GM18505 (cell line): ENCODE measurements around the gene ACAP1.
A peak's percentile ranks its signal among the peaks of the same experiment; 100 is the strongest.

ENCODE experiments used
- ATAC-seq: cut with Tn5 transposase; IDR thresholded peaks from one replicate; pipeline ENCODE4 v1.9.1; 2021; ENCODE audit not compliant: unreplicated experiment
- POLR2A ChIP-seq: IDR thresholded peaks from 4 replicates; pipeline ENCODE4 v1.6.1; 2011; ENCODE audit warnings: borderline replicate concordance; ENCODE audit not compliant: insufficient read depth, insufficient read length; ENCODE audit errors: extremely low read depth

Gene ACAP1

DNA sequence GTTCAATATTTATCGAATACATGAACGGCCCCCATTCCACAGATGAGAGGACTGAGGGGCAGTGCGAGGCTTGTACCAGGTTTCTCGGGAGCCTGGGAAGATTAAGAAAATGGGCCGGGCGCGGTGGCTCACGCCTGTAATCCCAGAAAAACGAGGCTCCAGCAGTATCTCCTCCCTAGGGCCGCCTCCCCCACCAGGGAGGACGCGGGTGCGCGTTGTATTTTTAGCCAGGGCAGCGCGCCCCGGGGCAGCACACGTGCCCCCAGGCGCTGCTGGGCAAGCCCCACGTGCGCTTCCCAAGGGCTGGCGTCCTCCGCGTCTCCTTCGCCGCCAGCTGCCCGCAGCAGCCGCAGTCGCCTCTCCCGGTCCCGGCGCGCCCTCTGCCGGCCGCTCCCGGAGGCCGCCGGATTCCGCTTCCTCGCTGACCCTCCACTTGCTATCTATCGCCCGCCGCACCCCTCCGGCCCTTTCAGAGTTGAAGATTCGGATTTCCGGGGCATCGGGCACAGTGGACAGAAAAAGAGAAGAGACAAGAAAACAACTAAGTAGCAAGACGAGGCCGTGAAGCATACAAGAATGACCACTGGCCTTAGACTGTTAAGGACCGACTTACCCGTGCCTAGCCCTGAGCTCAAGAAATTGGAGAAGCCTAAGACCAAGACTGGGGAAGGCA is 40.0 kb upstream of the ACAP1 start:
- ATAC-seq, result no peak
- TF ChIP-seq POLR2A, result no peak

GRCh38 chr17:7304179-7304578 is 32.1 kb upstream of the ACAP1 start:
- no peak for TF ChIP-seq POLR2A
- no peak for ATAC-seq

DNA sequence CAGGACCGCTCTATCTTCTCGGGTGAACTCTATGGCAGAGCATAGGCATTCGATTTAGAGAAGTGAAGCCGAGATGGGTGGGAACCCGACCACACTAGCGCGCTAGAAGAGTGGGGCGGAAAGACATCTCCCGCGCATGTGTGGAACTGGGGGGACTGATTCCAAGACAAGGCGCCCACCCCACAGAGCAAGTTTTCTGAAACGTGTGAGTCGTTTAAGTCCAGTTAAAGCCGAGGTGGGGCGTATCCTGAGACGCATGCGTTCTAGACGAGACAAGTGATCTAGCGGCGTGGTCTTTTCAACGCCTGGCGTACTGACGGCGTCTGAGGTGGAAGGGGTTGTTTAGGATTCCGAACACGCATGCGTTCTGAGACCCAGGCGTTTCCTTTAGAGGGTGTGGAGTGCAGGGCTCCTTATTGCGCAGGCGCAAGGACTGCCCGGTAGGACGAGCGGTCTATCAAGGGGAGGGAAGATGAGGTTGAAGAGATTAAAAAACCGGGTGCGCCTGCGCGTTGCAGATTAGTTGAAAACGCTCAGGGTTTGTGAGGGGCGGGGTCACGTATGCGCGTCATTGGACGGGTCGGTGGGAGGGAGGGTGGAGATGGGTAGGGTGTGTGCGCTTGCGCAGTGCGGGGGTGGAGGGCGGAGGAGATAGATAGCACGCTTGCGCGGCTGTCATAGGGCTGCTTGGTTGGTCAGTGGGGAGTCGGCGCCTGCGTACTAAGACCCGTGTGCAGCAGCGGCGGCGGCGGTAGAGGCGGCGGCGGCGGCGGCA is 29.2 kb upstream of the ACAP1 start, which contains the start of gene EIF5A:
TSS of gene EIF5A (plus strand) at position 718 of the 775 bp plus-strand sequence. CDS start 2,008 bp downstream, outside the sequence.
- TF ChIP-seq POLR2A, result peak; percentile 86
- peak; percentile 67 for ATAC-seq

DNA sequence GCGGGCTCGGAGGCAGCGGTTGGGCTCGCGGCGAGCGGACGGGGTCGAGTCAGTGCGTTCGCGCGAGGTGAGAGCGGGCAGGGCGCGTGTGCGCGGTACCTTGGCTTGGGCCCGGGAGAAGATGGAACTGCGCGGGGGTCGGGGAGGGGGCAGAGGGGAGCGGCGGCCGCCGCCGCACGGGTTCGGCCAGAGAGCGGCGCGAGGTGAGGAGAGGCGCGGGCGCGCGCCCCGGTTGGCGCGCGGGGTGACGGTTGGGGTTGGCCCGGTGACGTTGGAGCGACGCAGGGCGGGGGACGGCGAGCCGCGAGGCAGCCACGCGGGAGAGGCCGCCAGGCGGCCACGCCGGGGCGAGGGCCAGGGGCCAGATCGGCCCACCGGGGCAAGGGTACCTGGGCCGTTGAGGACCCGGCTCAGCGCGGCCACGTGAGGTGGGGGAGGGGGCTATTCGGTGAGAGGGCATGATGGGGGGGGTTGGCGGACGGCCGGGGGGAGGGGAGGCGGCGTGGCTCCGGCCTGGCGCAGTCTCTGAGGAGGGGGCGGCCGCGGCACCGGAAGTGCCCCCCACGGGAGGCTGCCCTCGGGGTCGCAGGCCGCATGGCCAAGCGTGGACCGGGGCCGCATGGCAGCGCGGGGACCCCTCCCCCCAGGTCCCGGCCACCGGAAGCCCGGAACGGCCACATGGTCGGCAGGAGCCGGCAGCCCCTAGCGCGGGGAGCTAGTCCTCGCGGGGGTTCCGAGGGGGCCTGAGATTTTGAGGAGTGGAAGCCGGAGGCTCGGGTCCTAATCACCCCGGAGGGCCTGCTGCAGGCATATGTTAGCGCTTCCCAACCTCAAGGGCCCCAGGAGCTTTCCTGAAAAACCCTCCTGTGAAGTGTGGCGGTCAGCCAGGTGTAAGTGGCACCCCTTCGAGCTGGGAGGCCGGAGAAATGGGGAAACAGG is 28.4 kb upstream of the ACAP1 start:
- peak; percentile 9 for ATAC-seq
- no peak for TF ChIP-seq POLR2A

GRCh38 chr17:7308625-7309433 is 27.5 kb upstream of the ACAP1 start:
- TF ChIP-seq POLR2A, result peak; percentile 57
- peak; percentile 17 for ATAC-seq

DNA sequence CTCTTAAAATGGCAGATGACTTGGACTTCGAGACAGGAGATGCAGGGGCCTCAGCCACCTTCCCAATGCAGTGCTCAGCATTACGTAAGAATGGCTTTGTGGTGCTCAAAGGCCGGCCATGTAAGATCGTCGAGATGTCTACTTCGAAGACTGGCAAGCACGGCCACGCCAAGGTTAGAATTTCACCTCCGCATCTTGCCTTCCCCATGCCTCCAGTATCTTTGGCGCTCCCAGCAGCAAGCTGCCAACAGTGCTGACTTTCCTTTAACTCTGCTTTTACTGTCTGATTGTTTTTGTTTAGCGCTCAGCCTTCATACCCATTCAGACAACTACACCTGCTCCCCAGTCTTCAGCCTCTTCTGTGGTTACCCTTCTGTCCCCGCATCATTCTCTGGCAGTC is 26.7 kb upstream of the ACAP1 start:
- TF ChIP-seq POLR2A, result no peak
- ATAC-seq, result no peak

DNA sequence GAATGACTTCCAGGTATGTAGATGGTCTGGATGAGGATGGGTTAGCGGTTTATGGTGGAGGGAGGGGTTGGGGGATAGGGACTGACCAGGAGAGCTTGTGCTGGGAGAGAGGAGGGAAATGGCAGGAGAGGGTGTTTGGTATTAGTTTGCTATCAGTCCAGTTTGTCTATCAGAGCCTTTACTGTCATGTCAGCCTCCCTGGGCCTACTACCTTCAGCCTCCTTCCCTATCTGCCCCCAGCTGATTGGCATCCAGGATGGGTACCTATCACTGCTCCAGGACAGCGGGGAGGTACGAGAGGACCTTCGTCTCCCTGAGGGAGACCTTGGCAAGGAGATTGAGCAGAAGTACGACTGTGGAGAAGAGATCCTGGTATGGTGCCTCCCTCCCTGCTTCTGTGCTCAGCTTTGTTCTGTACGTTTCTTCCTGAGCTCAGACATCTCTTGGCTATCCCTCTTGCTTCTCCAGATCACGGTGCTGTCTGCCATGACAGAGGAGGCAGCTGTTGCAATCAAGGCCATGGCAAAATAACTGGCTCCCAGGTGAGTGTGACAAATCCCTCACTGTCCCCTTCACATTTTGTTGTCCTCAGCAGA is 25.1 kb upstream of the ACAP1 start:
- TF ChIP-seq POLR2A, result peak; percentile 29
- no peak for ATAC-seq

DNA sequence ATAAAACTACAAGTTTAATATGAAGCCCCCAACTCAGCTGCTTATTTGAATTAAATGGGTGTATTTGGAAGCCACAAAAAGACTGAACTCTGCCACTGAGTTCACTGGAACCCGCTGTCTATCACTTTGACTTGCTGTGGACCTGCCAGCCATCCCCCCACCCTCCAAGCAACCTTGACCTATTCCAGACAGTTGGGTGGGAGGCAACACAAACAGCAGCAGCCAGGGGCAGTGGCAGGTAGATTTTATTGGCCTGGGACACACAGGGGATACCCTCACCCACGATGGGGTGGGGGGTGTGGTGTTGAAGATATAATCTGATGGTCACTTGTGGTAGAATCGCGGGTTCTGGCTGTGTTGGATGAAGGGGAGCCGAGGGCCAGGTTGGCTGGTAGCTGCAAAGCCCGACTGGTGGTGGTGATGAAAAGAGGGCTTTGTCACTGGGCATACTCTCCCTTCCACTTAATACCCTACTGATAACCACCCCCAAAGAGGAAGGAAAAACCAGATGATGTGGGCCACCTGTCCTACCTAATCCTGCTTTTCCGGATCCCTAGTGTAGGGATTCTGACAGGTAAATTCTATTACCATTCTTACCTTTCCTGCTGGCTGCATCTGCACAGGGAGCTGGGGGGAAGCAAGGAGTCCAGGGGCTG is 23.8 kb upstream of the ACAP1 start:
- no peak for ATAC-seq
- peak; percentile 38 for TF ChIP-seq POLR2A

DNA sequence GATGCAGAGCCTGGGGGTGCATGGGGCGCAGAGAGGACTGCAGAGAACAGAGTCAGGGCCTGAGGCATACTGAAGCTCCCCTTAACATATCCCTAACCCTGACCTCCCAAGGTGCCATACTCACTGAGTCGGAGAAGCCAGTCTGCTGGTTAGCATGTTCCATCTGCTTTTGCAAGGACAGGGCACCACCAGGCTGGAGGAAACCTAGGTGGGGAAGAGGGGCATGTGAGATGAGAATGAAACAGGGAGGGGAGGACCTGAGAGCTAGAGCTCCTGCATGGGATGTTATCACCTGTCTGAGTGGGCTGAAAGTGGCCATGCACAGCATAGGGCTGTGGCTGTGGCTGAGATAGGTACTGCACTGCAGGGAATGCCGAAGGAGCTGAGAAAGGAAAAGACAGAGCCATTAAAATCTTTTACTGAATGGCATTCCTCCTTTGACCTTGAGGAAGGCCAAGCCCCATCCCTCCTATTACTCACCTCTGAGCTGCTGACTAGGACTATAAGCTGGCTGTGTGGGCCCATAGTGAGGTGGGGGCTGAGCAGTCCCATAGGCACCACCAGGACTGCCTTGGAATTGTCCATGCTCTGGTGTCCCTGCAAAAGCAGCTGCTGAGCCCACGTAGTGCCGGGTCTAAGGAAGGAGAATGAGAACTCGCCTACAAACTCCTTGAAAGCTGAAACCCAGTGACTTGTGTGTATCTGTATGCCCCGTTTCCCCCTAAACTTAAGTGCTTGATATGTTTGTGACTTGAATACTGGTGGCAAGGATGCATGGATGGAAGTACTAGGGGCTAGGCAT is 23.0 kb upstream of the ACAP1 start:
- no peak for ATAC-seq
- TF ChIP-seq POLR2A, result no peak

DNA sequence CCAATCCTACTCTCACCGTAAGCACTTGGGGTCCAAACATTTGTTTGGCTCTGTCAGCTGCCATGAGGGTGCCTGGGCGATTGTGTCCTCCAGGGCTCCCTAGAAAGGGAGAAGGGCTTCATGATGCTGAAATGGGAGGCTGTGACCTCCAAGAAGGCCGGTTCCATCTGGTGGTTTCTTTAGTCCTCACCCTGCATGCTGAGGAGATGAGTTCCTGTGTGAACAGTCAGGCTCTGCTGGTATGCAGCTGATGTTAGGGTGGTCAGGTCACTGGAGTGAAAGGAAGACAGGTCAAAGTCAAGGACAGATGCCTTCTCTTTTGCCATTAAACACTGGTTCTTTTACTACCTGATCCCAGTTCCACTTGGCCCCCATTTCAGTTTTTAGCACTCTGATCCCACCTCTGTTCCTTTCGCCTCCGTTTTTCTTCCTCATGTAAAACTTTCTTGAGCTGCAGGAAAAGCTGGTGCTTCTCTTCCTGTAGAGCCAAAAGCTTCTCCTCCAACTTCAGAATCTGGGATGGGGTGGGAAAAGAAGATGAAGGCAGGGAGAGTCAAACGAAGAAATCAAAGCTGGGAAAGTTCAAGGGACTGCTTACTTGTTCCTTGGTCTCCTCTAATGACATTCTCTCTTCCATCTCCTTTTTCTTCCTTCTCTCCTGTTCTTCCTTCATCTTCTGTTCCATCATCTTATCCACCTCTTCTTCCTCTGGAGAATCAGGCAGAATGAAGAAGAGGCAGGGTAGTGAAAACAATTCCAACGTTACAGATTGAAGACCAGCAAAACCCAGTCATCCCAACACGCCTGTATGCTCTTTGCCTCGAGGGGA is 22.2 kb upstream of the ACAP1 start:
- peak; percentile 43 for TF ChIP-seq POLR2A
- ATAC-seq, result no peak
